Smooth muscle cell (in vitro differentiated cells): Measurements from ENCODE around the gene LAMC3. TPM values are rescaled to one million over a fixed set of nuclear protein-coding genes. Genes with fewer than 3 reads are reported as not detected.

Source experiments
- DNase-seq: peaks from one replicate; lab custom pipeline; 2025; ENCODE audit not compliant: unreplicated experiment; lab: John Stamatoyannopoulos, UW
- H2AFZ ChIP-seq: fragments of 200-600 bp; sonication (generic); 2 replicates; pipeline ENCODE4 v1.6.0; 2016; ENCODE audit warnings: antibody characterized with exemption, low read depth, mild to moderate bottlenecking
- H3F3A ChIP-seq: fragments of 200-600 bp; sonication (generic); 2 replicates; pipeline ENCODE4 v1.6.0; 2017; ENCODE audit warnings: antibody characterized with exemption, low read depth
- H3K27ac ChIP-seq: fragments of 200-600 bp; sonication (generic); 2 replicates; pipeline ENCODE4 v1.5.1; 2016; ENCODE audit warnings: low read depth, mild to moderate bottlenecking
- H3K27me3 ChIP-seq: fragments of 200-600 bp; sonication (generic); 2 replicates; pipeline ENCODE4 v1.6.1; 2016; ENCODE audit warnings: low read depth, mild to moderate bottlenecking
- H3K36me3 ChIP-seq: fragments of 200-600 bp; sonication (generic); 2 replicates; pipeline ENCODE4 v1.5.1; 2016; ENCODE audit warnings: low read depth
- H3K4me1 ChIP-seq: fragments of 200-600 bp; sonication (generic); 2 replicates; pipeline ENCODE4 v1.5.1; 2016; ENCODE audit warnings: low read depth
- H3K4me2 ChIP-seq: fragments of 200-600 bp; sonication (generic); 2 replicates; pipeline ENCODE4 v1.6.0; 2016; ENCODE audit warnings: mild to moderate bottlenecking
- H3K4me3 ChIP-seq: fragments of 200-600 bp; sonication (generic); 2 replicates; pipeline ENCODE4 v1.5.1; 2016; ENCODE audit warnings: mild to moderate bottlenecking
- H3K79me2 ChIP-seq: fragments of 200-600 bp; sonication (generic); 2 replicates; pipeline ENCODE4 v1.6.0; 2016; ENCODE audit warnings: low read depth, mild to moderate bottlenecking
- H3K9ac ChIP-seq: fragments of 200-600 bp; sonication (generic); 2 replicates; pipeline ENCODE4 v1.6.0; 2016; ENCODE audit warnings: low read depth
- H3K9me3 ChIP-seq: fragments of 200-600 bp; sonication (generic); replicated peaks from 2 replicates; pipeline ENCODE4 v1.5.1; 2016; ENCODE audit warnings: low read depth
- H4K20me1 ChIP-seq: fragments of 200-600 bp; sonication (generic); 2 replicates; pipeline ENCODE4 v1.6.0; 2016; ENCODE audit warnings: low read depth
- WGBS: methylation state at CpG from one replicate; pipeline ENCODE4 v1.1.7; 2016; ENCODE audit warnings: low lambda C conversion rate; 5-methylcytosine and 5-hydroxymethylcytosine counted together
- polyA plus RNA-seq: library from polyadenylated mRNA; unstranded; fragments of >200 nt; fragmentation: Nextera tagmentation; extraction: Ambion mirVana; gene quantifications from 2 replicates; pipeline ENCODE4 v1.2.1, GENCODE V29; 2016
- total RNA-seq: library from RNA; depleted of rRNA; stranded (reverse); fragments of >200 nt; gene quantifications from 2 replicates; pipeline ENCODE4 v1.2.3, GENCODE V29; 2014
- TF ChIP-seq, protein P1 (sequence below): fragments of 200-600 bp; sonication (generic); IDR thresholded peaks from 2 replicates; pipeline ENCODE4 v1.5.1; 2017; ENCODE audit warnings: borderline replicate concordance, mild to moderate bottlenecking, antibody characterized with exemption; ENCODE audit not compliant: insufficient read depth, poor library complexity, severe bottlenecking

LAMC3 gene
- total RNA-seq (21.3 and 26.9 TPM in 2 replicates), polyA plus RNA-seq (49.0 and 72.0 TPM in 2 replicates)

DNA sequence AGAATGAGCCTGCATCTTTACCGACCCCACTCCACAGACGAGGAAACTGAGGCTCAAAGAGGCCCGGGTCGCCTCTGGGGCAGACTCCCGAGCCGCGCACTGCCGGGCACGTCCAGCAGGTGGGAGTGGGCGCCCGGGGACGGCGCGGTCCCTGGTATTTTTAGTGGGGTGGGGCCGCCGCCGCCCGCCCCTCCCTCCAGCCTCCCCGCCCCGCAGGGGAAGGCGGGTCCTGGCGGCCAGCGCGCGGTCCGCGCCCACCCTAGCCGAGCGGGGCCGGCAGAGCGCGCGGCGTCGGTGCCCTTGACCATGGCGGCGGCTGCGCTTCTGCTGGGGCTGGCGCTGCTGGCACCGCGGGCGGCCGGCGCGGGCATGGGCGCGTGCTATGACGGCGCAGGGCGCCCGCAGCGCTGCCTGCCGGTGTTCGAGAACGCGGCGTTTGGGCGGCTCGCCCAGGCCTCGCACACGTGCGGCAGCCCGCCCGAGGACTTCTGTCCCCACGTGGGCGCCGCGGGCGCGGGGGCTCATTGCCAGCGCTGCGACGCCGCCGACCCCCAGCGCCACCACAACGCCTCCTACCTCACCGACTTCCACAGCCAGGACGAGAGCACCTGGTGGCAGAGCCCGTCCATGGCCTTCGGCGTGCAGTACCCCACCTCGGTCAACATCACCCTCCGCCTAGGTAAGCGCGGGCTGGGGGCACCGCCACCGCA is at the start of gene LAMC3:
Gene LAMC3, plus strand, starts transcription at position 266 of the 710 bp plus-strand sequence. Its CDS starts 41 bp downstream, at position 307.
- Histone ChIP-seq H2AFZ (peak within 1 kb of the TSS; percentile 51), H3K9me3 (no peaks in the 10 kb centered on the region), H3K79me2 (peaks cover 10% of the 10 kb centered on the region), H3K9ac (no peak within 1 kb of the TSS), H3K36me3 (no peaks in the 10 kb centered on the region), H3F3A (peaks cover 9% of the 10 kb centered on the region), H3K4me2 (peak within 1 kb of the TSS; percentile 88), H3K27ac (no peak within 1 kb of the TSS), H4K20me1 (no peaks in the 10 kb centered on the region), H3K4me1 (peaks cover 12% of the 10 kb centered on the region), H3K27me3 (no peaks in the 10 kb centered on the region), H3K4me3 (peak within 1 kb of the TSS; percentile 51)
- DNase-seq, result peak; percentile 21
- 9% methylated on average over 59 of the region's 88 CpGs for WGBS
- TF ChIP-seq, protein P1, sequence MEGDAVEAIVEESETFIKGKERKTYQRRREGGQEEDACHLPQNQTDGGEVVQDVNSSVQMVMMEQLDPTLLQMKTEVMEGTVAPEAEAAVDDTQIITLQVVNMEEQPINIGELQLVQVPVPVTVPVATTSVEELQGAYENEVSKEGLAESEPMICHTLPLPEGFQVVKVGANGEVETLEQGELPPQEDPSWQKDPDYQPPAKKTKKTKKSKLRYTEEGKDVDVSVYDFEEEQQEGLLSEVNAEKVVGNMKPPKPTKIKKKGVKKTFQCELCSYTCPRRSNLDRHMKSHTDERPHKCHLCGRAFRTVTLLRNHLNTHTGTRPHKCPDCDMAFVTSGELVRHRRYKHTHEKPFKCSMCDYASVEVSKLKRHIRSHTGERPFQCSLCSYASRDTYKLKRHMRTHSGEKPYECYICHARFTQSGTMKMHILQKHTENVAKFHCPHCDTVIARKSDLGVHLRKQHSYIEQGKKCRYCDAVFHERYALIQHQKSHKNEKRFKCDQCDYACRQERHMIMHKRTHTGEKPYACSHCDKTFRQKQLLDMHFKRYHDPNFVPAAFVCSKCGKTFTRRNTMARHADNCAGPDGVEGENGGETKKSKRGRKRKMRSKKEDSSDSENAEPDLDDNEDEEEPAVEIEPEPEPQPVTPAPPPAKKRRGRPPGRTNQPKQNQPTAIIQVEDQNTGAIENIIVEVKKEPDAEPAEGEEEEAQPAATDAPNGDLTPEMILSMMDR, result peak; percentile 54

DNA sequence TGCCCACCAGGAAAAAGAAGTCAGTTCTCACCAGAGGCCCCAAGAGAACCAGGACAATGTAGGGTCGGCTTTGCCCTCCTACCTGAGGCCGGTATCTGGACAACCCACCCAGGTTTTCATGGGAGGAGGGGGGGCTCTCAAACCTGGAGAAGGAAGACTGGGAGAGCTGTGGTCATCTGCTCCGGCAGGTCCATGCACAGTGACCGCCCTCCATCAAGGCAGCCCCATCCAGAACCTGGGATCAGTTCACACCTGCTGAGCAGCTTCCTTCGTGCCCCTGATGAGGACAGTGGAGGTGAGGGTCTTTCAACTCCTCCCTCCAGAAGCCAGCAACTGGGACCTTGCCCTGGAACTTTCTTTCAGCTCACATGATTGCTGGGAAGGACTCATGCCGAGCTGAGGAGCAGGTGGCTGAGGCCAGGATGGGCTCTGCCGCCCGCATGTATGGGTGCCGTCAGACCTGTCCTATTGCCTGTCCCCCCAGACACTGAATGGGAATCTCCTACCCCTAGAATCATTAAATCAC is 49.1 kb upstream of the LAMC3 start:
- Histone ChIP-seq H4K20me1 (no peaks in the 10 kb centered on the region), H3K9ac (no peak overlapping the region), H3K4me1 (no peaks in the 10 kb centered on the region), H3K4me3 (no peak overlapping the region), H2AFZ (no peak overlapping the region), H3K36me3 (no peaks in the 10 kb centered on the region), H3K79me2 (no peaks in the 10 kb centered on the region), H3K9me3 (no peaks in the 10 kb centered on the region), H3K27ac (no peak overlapping the region), H3F3A (no peaks in the 10 kb centered on the region), H3K27me3 (no peaks in the 10 kb centered on the region), H3K4me2 (no peak overlapping the region)
- DNase-seq, result no peak
- WGBS, result 94% methylated on average over 9 of the region's 9 CpGs
- TF ChIP-seq, protein P1, result no peak

DNA sequence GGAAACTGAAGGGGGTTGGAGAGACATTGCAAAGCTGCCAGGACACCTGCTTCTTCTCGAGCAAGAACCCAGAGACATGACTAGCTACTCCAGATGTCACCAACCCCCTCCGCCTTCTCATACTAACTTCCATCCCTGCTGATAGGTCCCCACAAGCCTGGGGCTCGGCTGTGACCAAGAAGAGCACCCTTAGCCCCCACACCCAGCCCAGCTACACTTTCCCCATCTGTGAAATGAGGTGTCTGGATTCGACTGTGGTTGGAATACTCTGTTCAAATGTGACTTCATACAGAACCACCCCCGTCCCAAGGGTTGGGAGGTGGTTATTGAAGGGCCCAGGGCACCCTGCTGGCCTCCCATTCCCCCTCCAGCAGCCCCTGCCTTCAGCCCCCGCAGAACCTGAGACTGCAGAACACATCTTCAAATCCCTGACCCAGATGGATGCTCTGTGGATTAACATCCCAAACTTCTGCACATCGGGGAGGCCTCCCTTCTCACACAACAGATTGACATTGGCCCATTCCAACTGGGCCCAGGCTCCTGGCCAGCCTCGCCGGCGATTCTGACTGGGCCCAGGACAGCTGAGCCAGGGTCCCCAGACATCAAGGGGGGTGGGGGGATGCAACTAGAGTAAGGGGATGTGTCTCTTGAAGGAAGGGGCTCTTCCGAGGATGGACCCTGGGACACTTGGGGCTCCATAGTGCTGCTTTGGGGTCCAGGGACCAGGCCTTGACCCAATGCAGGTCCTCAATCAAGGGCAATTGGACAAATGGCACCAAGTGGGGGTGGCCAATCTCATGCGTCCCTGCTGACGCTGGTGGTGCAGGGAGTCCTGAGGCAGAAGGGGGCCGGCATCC is 48.2 kb upstream of the LAMC3 start:
- H3K36me3 ChIP-seq, result no peaks in the 10 kb centered on the region
- 93% methylated on average over 14 of the region's 14 CpGs for WGBS
- H3K9me3 ChIP-seq, result no peaks in the 10 kb centered on the region
- no peaks in the 10 kb centered on the region for H3K27me3 ChIP-seq
- DNase-seq, result no peak
- H2AFZ ChIP-seq, result no peak overlapping the region
- no peaks in the 10 kb centered on the region for H3K79me2 ChIP-seq
- no peak overlapping the region for H3K4me3 ChIP-seq
- H3K4me2 ChIP-seq, result no peak overlapping the region
- no peak overlapping the region for H3K27ac ChIP-seq
- H3F3A ChIP-seq, result no peaks in the 10 kb centered on the region
- no peaks in the 10 kb centered on the region for H3K4me1 ChIP-seq
- TF ChIP-seq, protein P1, result no peak
- no peaks in the 10 kb centered on the region for H4K20me1 ChIP-seq
- no peak overlapping the region for H3K9ac ChIP-seq
